HG02852 (cell line): Measurements from ENCODE around the gene BCAS3.

ENCODE experiments used
- ATAC-seq: cut with Tn5 transposase; IDR thresholded peaks from one replicate; pipeline ENCODE4 v1.9.1; 2021; ENCODE audit warnings: mild to moderate bottlenecking, moderate library complexity; ENCODE audit not compliant: unreplicated experiment

Gene BCAS3

DNA sequence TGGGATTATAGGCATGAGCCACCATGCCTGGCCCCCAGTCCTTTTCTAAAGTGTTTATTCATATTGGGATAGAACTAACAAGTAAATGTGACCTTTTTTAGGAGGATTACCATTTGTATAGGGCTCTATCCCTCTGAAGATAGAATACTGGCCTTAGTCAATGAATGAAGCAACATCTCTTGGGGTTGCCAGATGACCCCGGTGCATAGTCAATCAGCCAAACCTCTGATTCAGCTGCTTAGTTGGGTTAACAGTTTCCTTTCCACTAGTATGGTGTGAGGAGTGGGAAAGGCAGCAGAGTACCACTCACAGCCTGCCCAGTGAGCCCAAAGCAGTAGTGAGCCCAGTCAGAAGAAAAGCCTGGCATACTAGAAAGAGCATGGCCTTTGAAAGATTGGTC is 627.4 kb downstream of the BCAS3 start:
- ATAC-seq = no peak

DNA sequence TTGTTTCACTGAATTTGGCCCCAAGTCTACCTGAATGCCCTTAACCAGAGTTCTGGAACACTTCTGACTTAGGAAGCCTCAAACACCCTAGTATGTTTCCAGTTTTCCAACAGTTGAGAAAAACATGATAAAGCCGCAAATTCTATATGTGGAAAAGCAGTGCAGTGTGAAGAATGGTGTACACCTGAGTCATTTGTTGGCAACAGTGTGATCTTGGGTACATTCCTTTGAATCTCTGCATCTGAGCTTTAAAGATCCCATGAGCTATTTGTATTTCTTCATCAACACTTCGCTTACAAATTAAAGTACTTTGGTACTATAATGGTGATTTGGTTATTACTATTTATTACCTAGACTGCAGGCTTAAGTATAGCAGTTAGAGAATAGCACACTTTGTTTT is 628.4 kb downstream of the BCAS3 start:
- ATAC-seq = no peak

DNA sequence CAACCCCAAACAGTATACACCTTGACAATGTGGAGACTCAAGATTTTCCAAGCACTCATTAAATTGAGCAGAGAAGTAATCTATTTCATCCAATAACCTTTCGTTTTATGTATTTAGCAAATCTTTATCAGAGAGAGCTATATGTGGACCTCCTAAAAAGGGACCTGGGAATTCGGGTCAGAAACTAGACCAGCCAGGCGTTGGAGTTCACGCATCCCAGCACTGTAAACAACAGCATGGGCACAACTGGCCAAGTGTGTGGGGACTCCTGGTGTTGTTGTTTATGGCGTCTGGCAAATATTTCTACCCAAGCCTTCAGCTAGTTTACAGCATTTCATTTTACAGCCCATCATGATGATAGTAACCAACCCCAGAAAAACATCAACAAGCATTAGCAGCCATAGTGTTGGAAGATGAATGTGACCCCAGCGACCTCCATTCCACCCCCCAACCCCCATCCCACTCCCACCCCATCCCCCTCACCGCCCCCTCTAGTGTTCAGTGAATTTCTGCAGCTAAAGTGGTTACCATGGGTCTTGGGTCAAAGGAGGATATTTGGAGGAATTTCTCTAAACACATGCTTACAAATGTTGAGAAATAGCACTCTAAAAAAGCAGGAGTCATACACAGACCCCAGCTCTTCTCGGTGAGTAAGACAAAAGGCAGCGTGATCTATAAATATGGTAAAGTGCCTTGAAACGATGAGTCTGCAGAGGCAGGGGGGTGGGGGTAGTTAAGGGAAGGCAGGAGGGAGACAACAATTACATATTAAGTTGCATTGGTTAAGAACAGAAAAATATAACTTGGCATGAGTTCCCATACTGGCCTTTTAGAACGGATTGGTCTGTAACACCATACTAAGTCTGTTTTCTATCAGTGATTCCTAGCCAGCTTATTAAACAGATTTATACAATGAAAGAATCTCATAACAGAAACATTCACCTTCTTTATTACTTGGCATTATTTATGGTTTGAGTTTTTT is 630.5 kb downstream of the BCAS3 start:
- no peak for ATAC-seq

DNA sequence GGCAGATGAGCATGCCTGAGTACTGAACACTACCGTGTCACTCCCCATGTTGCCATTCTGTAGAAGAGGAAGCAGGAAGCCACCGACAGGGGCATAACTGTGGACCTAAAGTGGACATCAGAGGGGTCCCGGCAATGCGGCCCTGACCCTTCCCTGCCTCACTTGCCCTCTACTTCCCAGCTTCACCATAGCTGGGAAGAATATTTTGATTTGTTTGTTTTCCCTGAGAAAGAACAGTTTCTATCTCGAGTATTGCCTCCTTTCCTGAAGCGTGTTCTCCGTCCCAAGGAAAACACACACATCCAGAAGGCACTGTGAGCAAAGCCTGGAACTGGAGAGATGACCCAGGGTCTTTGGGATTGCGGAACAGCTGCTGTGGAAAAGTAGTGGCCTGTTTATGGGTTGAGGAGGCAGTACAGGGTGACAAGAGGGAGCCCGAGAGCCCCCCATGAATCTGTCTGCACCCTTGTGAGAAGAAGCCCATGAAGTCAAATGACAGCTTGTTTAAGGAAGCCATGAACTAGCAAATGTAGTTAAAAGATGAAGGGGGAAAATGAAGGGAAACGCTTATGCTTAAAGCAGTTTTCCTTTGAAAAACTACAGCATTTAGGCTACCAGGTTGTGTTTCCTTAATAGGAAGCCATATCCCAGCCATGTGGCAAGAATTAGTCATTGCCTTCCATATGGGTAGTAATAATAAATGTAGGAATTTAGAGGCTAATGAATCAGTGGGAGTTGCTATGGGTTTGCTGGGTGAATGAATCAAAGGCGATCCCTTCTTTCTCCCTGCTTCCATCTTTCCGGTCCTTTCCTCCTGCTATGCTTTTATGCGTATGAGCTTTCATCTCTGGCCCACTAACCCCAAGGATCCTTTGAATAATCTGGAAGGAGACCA is 632.0 kb downstream of the BCAS3 start:
- no peak for ATAC-seq

DNA sequence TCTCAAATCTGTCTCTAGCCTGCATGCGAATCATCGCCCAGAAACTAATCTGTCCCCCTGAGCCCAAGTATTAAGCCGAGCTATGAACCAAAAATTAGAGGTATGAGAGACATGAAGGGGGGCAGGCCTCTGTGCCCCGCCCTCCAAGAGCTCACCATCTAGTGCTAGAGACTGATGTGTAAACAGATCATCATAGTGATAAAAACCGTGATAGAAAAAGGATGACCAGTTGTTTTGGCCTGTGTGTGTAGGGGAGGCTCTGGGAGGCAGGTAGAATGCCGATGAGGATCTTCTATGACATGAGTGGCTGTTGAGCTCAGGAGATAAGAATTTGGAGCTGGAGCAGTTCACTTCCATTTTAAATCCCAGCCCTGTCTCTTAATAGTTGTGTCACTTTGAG is 632.9 kb downstream of the BCAS3 start:
- ATAC-seq = no peak

DNA sequence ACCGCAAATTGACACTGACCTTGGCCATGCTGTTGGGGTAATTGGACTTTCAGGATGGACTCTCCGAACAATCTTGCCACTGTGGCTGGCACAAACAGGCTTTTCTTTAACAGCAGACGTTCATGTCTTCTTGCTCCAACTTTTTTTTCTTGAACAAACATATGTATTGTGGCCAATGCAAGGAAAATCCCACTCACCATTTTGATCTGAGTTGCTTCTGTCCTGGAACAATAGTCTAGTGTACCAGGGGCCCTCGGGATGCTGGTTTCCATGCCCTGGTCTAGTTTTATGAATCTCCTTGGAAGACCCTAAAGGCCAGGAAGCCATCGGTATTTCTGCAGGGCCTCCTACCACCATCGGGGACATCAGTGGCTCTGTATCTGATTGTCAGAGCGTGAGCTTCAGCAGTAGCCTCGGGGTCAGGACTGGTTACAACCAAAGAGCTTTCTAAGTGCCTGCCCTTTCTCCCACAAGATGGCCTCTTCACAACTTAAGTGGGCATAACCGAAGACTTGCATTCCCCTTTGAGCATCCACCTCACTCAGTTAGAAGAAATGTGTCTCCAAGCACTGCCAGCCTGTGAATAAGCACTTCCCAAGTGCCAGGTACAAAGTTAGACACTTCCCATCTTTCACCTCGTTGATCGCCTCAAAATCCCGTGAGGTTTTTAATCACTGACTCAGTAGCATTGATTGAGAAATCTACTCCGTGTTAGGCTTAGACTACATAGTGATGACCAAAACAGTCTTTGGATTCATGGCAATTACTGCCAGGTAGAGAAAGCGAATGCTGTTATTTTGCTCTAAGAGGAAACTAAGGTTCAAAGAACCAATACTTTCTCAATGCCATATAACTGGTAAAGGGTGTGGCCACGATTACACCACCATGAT is 635.0 kb downstream of the BCAS3 start:
- ATAC-seq = no peak

DNA sequence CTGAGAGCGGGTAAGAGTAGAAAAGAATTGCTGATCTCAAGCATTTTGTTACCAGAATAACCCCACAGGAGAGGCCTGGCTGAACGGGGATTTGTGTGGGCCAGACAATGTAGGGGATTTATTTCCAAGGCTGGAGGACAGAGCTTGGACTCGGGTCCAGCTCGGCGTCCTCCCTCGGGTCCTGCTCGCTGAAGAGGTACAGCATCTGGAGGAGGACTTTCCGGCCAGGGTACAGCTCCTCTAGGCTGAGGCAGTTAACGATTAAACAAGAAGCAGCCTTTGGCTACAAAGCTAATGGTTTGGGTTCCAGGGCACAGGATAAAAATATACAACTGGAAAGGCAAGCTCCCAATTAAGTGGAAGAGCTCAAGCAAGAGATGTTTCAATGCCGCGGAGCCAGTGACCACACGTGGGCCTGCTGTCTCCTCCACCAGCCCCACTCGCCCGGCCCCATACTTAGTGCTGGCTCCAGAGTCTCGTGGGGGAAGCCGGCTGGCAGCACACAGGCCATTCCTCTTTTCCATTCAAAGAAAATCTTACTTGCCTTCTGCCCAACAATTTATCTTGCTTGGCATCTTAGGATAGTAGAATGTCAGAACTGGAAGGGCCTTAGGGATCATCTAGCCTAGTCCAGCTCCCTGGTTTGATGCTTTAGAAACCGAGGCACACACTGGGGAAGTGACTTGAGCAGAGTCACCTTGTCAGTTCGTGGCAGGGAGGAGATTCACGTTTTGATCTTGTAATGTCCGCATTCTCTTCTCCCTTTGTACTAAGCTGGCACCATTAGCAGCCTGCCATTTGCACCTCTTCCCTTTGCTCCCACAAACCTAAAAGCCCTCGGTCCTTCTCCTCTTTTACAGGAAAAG is 636.0 kb downstream of the BCAS3 start:
- ATAC-seq = no peak

DNA sequence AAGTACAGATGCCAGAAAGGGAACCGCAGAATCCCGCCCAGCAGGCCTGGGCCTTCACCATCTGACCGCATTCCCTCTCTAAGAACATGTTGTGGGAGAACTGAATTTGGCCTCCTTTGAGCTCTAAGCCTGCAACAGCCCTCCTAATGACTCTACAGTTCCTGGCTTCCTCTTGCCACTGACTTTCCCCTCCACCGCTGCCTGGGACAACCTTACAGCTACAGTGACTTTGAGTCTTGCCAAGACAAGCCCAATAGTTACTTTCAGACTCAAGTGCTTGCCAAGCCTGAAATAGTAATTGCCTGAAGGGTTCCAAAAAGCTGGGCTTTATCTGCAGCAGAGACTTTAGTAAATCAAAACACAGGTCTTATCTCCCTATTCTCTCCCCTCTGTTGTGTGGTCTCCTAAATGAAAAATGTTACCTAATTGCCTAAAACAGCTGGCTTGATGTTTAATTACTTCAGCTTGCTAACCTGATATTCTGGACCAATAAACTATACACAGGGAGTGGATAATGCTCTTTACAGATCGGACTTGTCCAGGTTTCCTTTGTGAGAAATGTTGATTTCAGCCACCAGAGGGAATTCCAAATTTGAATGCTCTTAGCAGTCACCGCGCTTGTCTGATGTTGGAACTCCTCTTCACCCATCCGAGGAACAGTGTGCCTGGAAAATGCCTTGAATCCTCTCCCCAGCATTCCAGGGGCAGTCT is 636.9 kb downstream of the BCAS3 start:
- no peak for ATAC-seq

DNA sequence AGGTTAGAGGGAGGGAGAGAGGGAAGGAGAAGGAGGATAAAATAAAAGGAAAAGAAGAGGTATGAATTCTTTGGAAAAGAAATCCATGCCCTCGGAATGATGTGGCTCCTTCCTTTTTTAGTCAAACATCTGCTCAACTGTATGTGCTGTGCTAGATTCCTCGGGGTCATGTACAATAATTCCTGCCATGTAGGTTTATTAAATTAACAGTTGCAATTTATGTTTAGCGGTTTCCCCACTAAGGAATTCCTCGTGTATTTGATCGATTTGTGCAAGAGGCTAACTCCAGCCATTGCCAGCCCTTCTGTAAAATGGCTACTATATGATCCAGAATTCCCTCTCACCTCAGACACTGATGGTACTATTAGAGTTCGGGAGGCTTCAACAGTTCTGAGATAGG is 639.0 kb downstream of the BCAS3 start:
- no peak for ATAC-seq

DNA sequence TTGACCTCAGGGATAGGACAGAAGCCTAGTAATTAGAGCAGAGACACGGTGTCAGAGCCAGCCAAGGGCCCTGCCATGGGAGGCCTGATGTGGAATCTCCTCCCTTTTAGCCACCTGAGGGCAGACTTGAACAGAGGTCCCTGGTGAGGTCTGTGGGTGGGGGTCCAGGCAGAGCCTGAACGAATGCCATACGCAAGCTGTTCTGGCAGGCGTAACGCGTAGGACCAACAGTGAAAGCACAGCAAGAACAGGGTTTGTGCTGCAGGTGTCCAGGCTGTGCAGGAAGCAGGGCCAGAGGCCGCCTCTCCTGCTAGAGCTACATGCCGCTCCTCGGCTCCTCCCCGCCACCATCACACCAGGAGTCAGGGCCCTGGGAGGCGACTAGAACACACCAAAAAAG is 640.1 kb downstream of the BCAS3 start:
- ATAC-seq = no peak

DNA sequence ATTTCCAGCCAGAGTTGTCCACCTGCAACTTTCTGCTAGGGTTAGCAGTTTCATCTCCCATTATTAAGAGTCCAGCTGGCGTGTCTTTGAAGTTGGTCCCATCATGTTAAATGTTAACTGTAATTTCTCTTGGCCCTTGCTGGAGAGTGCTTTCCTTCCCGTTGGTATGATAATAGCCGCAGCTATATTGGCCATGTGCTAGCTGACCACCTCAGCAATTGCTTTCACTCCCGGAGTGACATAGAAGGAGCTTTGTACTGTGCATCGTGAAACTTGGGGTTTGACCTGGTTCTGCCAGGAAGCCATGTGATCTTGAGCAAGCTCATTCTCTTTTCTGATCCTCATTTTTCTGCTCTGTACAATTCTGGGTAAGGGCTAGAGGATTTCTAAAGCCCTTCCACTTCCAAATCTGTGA is 641.0 kb downstream of the BCAS3 start:
- ATAC-seq = no peak

DNA sequence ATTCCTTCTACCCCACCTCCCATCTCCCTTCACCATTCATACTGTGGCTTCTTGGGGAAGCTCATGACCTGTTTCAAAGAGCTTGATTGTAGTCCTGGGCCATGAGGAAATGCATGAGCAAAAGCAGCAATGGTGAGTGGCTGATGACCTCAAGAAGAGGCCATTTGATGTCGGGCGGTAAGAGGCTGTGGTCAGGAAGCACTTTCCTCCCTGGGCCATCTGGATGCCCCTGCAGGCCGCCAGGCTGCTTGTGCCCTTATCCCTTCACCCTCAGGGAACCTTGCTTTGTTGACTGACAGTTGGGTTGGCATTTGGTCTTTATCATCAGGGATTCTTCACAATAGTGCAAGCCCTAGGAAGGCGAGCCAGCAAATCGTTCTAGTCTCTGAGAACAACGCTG is 643.7 kb downstream of the BCAS3 start:
- no peak for ATAC-seq

DNA sequence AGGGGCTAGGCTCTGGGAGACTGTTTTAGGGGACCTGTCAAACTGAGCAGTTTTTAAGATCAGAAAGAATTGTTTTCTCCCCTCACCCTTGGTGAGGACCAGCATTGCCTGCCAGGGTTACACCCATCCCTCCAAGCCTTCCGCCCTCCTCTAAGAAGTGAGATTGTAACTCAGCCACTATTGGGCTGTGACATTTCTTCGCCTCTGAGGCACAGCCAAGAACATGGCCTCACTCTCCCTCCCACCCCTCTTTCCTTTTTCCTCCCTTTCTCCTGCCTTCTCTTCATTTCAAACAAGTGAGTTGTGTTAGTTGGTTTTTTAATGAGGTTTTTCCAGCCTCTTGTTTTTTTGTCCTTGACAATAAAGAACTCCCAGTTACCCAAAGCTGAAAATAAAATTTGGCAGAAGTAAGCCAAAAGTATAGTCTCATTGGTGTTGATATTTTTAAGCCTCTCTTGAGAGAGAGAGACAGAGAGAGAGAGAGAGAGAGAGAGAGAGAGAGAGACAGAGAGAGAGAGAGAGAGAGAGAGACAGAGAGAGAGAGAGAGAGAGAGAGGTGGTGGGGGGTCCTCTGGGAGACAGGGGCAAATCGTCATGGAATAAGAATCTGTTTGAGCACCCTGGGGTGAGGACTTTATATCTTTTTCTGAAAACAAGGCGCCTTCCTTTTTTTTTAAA is 644.8 kb downstream of the BCAS3 start:
- no peak for ATAC-seq

DNA sequence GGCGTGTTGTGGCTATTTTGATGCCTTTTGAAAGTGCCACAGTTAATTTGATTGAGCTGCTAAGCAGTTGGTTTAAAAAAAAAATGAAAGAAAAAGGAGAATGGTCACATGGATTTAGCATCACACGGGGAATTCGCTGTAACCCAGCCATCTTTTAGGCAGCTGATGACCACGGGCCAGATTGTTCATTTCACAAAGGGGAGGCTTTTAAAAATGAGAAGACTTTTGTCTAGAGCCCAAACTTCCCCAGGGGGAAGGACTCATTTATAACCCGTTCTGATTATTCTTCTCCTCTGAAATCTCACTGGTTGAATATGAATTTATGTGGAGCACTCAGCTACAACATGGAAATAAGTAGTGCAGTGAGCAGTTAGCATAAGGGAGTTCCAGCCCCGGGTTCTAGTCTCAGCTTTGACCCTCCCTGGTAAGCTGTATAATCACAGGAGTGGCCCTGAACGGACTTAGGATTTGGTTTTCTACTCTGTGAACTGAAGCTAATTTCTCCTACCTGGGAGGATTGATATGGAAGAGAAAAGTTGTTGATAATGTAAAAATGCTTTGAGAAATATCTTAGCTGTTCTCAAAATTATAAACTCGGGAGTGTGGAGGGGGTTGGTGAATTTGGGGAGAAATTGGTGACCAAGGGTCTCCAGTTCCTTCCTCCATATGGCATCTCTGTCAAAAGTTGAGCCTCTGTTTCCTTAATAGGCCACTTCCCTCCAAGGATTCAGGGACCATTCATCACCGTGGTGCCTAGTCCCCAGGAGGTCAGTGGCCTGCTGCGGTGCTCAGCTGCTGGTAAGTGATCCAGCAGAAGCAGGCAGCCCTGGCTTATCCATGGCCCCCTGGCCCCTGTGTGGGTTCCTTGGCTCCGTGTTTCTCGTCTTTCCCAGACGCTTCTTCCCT is 645.6 kb downstream of the BCAS3 start:
- ATAC-seq = no peak

DNA sequence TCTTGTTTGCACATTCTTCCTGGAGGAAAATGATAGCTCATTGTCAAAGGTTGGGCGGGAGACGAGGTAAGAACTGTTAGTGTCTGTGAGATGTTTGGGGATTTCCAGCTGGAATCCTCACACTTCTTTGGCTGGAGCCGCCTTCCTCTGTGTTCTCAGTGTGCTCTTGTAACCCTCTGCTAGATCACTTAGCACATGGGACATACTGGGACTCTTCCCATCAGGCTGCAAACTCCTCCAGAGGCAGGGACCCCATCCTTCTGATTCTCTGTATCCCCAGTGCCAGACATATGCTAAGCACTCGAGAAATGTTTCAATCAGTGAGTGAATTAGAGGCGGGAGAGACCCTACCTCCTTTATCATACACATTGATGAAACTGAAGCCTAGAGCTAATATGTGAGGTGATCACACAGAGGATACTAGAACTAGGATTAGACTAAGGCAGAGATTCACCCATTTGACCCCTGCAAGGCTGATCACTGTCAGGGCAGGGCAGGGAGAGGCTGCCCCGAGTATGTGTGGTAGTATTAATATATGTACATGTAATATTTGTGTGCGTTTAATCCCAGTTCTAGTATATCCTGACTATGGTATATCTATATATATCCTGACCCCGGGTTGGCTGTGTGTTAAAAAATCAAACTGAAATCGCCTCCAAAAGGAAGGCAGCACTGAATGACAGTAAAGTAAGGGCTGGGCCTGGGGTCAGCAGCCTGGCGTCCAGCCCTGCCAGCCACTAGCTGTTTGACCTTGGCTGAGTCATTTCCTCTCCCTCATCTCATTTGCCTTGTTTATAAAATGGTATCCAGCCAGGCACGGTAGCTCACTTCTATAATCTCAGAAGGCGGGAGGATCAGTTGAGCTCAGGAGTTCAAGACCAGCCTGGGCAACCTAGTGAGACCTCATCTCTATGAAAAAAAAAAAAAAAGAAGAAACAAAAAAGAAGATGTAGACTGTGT is 646.5 kb downstream of the BCAS3 start:
- ATAC-seq = no peak

DNA sequence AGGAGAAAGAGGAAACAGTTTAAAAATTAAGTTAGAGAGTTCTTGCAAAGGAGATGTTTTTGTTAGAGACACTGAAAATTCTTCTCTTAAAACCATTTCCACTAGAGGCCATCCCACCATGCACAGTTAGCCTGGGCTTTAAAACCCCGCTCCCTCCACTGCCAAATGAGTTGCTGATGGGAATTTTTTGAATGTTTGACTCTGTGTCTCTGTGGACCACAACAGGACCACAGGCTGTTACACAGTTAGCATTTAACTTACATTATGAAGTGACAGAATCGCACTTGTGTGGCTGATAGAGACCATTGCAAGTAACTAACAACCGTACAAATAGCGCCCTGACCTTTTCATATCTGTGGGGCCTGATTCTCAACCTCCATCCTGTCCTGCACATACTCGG is 647.3 kb downstream of the BCAS3 start:
- ATAC-seq = no peak
